8988T (cell line): ENCODE measurements around the gene ANKRD36B.
"Not testable (repeated sequence)": the region's sequence is repeated elsewhere in the genome, so short reads cannot be mapped to it uniquely, and the experiment has no call there.

ENCODE experiments used
- DNase-seq: peaks from one replicate; pipeline ENCODE4 v3.0.0; 2011

Gene ANKRD36B

GRCh38 chr2:97548536-97548935 lies 41.1 kb downstream of the ANKRD36B start:
- not testable (repeated sequence) for DNase-seq

- no peak for DNase-seq
These were observed 43.0 kb downstream of the ANKRD36B start for GRCh38 chr2:97546711-97547110.

- DNase-seq, result not testable (repeated sequence)
These were observed 44.8 kb downstream of the ANKRD36B start for GRCh38 chr2:97544911-97545310.

GRCh38 chr2:97525904-97526303 lies 63.8 kb downstream of the ANKRD36B start:
- DNase-seq, result not testable (repeated sequence)

- DNase-seq, result not testable (repeated sequence)
These were observed 65.9 kb downstream of the ANKRD36B start for GRCh38 chr2:97523816-97524215.

- not testable (repeated sequence) for DNase-seq
These were observed 66.6 kb downstream of the ANKRD36B start for GRCh38 chr2:97522916-97523555.

GRCh38 chr2:97495651-97496050 lies 94.0 kb downstream of the ANKRD36B start:
- DNase-seq, result not testable (repeated sequence)

GRCh38 chr2:97490141-97490540 lies 99.5 kb downstream of the ANKRD36B start:
- not testable (repeated sequence) for DNase-seq
